Kidney (tissue), 14 donors: ENCODE measurements around the gene CRP. TPM values are rescaled to one million over a fixed set of nuclear protein-coding genes. Genes with fewer than 3 reads are reported as not detected.

Experiments
- DNase-seq, 5 donors: peaks; one replicate each; pipeline ENCODE4 v3.0.0-alpha.2; 2013 to 2020
- FAIRE-seq: peaks from 2 replicates; lab custom pipeline; 2012; peaks lifted over from hg19 to GRCh38; lab: Jason Lieb, UNC
- H3K27ac ChIP-seq, 2 donors: one replicate each; pipeline ENCODE4 v1.7.0; 2013; ENCODE audit warnings: low read depth in 2 of 2, low read length in 2 of 2, inconsistent platforms in 1 of 2
- H3K27me3 ChIP-seq: one replicate; pipeline ENCODE4 v1.7.1; 2013; ENCODE audit warnings: low read length, inconsistent platforms; ENCODE audit not compliant: control insufficient read depth, insufficient read depth
- H3K36me3 ChIP-seq, 3 donors: one replicate each; pipeline versions ENCODE4 v1.7.0 to v1.7.1; 2013; ENCODE audit warnings: low read length in 3 of 3, control low read depth in 1 of 3, inconsistent platforms in 1 of 3; ENCODE audit not compliant: insufficient read depth in 3 of 3, control insufficient read depth in 2 of 3
- H3K4me1 ChIP-seq, 3 donors: one replicate each; pipeline versions ENCODE4 v1.7.0 to v1.7.1; 2013; ENCODE audit warnings: low read length in 3 of 3, inconsistent platforms in 1 of 3, low read depth in 1 of 3; ENCODE audit not compliant: control insufficient read depth in 2 of 3, insufficient read depth in 2 of 3
- H3K4me3 ChIP-seq, 3 donors: one replicate each; pipeline versions ENCODE4 v1.7.0 to v1.8.1; 2013; ENCODE audit warnings: low read length in 3 of 3, control low read depth in 1 of 3, inconsistent platforms in 1 of 3
- H3K9ac ChIP-seq, 3 donors: one replicate each; pipeline versions ENCODE4 v1.7.0 to v1.7.1; 2013; ENCODE audit warnings: low read length in 3 of 3, control low read depth in 1 of 3, inconsistent platforms in 1 of 3
- H3K9me3 ChIP-seq, 3 donors: one replicate each; pipeline versions ENCODE4 v1.7.0 to v1.7.1; 2013; ENCODE audit warnings: low read length in 3 of 3, control low read depth in 1 of 3, inconsistent platforms in 1 of 3; ENCODE audit not compliant: control insufficient read depth in 2 of 3, insufficient read depth in 1 of 3
- intact Hi-C: fragments of 100-400 bp; cut with DNase I; formaldehyde crosslinking; loops from one replicate; pipeline ENCODE4 v1.11.1; 2022
- polyA plus RNA-seq: library from polyadenylated mRNA; stranded (reverse); fragments of 350-450 nt; fragmentation: Illumina TruSeq; extraction: RNeasy Lipid Tissue Mini Kit (QIAGEN cat#74804); gene quantifications from one replicate; pipeline ENCODE4 v1.2.3, GENCODE V29; 2014; ENCODE audit warnings: low read depth, low replicate concordance; ENCODE audit not compliant: insufficient read depth
- total RNA-seq: library from RNA; stranded (reverse); fragmentation: NEBNext Ultra II Directional; extraction: Animal tissue kit (Norgen Biotek cat#: 25700); gene quantifications from one replicate; pipeline ENCODE4 v1.2.1, GENCODE V29; 2021
- TF ChIP-seq, protein P1 (sequence below): IDR thresholded peaks from 3 replicates; pipeline ENCODE4 v1.5.1; 2012; ENCODE audit warnings: mild to moderate bottlenecking, moderate library complexity, borderline replicate concordance; ENCODE audit not compliant: insufficient read depth; ENCODE audit errors: extremely low read depth
- donor health status: control.
- donor health status: control.
- donor health status: control.
- donor health status: control.
- donor health status: control.
- donor health status: DM: yes; HTN: yes; CAD: no.
- donor health status: Normal renal cell carcinoma (clear cell type).

CRP gene
- total and polyA plus RNA-seq, 2 donors from 2014 or later, result not detected

DNA sequence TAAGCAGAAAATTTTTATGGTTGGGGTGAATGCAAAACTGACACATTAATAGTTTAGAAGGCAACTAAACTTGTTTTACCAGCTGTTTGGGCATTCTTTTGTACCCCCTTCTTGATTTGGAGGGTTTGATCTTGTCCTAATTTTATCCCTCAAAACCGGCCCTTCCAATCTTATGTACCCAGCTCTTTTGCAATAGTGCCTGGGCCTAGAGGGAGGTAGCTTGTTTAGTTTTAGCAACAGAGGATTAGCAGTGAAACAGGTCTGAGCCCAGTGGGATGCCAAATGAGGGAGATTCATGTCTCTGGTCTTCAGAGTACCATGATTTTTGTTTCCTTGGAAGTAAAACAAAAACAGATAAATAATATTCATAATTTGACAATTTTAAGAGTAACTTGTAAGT is 45.1 kb downstream of the CRP start:
- H3K4me3 ChIP-seq, result no peak overlapping the region
- TF ChIP-seq, protein P1, sequence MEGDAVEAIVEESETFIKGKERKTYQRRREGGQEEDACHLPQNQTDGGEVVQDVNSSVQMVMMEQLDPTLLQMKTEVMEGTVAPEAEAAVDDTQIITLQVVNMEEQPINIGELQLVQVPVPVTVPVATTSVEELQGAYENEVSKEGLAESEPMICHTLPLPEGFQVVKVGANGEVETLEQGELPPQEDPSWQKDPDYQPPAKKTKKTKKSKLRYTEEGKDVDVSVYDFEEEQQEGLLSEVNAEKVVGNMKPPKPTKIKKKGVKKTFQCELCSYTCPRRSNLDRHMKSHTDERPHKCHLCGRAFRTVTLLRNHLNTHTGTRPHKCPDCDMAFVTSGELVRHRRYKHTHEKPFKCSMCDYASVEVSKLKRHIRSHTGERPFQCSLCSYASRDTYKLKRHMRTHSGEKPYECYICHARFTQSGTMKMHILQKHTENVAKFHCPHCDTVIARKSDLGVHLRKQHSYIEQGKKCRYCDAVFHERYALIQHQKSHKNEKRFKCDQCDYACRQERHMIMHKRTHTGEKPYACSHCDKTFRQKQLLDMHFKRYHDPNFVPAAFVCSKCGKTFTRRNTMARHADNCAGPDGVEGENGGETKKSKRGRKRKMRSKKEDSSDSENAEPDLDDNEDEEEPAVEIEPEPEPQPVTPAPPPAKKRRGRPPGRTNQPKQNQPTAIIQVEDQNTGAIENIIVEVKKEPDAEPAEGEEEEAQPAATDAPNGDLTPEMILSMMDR, result no peak
- FAIRE-seq, result no peak
- H3K9me3 ChIP-seq, result peaks cover 0 to 6% (median 0%) of the 10 kb centered on the region in 3 donors
- no peaks in the 10 kb centered on the region for H3K27me3 ChIP-seq
- no peak overlapping the region for H3K27ac ChIP-seq
- H3K4me1 ChIP-seq, result no peaks in the 10 kb centered on the region
- DNase-seq, result no peak
- no peak overlapping the region for H3K9ac ChIP-seq
- H3K36me3 ChIP-seq, result no peaks in the 10 kb centered on the region
- intact Hi-C loops, result no loop called here

DNA sequence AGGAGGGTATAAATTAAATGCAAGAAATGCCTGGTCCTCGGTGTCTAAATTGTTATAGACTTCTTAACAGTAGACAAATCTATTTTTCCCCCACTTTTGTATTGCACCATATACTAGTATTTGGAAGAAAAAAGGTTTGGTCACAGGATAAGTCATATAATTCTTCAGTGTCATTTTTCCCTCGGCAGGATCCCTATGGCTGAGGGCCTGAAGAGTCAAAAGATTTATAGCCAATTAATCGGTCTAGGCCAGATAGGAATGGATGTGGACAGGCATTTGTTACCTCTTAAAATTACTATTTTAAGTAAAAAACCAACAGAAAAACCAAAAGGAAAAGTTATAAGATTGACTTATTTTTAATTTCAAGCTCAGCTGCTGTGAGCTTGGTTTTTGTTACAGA is 45.6 kb downstream of the CRP start:
- H3K27me3 ChIP-seq, result no peaks in the 10 kb centered on the region
- H3K4me1 ChIP-seq, result no peaks in the 10 kb centered on the region
- DNase-seq (no peak), FAIRE-seq (no peak)
- intact Hi-C loops, result no loop called here
- H3K4me3 ChIP-seq, result no peak overlapping the region
- no peak overlapping the region for H3K27ac ChIP-seq
- H3K9me3 ChIP-seq, result peaks cover 0 to 7% (median 0%) of the 10 kb centered on the region in 3 donors
- H3K9ac ChIP-seq, result no peak overlapping the region
- TF ChIP-seq, protein P1, result no peak
- H3K36me3 ChIP-seq, result no peaks in the 10 kb centered on the region

DNA sequence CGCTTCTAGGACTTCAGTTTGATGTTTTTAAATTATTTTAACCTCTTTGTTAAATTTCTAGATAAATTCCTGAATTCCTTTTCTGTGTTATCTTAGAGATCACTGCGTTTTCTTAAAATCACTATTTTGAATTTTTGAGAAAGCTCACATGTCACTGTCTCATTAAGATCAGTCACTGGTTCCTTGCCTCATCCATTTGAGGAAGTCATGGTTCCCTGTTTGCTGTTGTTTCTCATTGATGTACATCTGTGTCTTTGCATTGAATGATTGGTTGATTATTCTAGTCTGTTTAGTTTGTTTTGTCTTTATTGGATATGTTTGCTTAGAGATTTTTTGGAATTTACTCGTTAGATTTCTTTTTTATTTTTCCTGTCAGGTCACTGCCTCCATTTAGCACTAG is 50.1 kb downstream of the CRP start:
- Histone ChIP-seq H3K9ac (no peak overlapping the region), H3K27ac (no peak overlapping the region), H3K4me1 (no peaks in the 10 kb centered on the region), H3K27me3 (no peaks in the 10 kb centered on the region), H3K9me3 (peaks cover 0 to 7% (median 0%) of the 10 kb centered on the region in 3 donors), H3K4me3 (no peak overlapping the region), H3K36me3 (no peaks in the 10 kb centered on the region)
- TF ChIP-seq, protein P1, result no peak
- DNase-seq (no peak), FAIRE-seq (no peak)
- intact Hi-C loops, result no loop called here

DNA sequence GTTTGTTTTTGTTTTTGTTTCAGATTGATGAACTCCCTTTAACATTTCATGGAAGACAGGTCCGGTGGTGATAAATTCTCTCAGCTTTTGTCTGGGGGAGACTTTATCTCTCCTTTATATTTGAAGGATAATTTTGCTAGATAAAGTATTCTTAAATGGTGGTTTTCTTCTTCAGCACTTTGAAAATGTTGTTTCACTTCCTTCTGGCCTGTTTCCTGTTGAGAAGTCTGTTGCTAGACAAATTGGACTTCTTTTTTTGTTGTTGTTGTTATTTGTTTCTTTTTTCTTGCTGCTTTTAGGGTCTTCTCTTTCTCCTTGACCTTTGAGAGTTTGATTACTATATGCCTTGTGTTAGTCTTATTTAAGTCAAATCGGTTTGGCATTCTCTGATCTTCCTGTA is 50.8 kb downstream of the CRP start:
- H3K4me1 ChIP-seq, result no peaks in the 10 kb centered on the region
- FAIRE-seq (no peak), DNase-seq (no peak)
- no peaks in the 10 kb centered on the region for H3K36me3 ChIP-seq
- peaks cover 0 to 7% (median 0%) of the 10 kb centered on the region in 3 donors for H3K9me3 ChIP-seq
- H3K9ac ChIP-seq, result no peak overlapping the region
- H3K4me3 ChIP-seq, result no peak overlapping the region
- TF ChIP-seq, protein P1, result no peak
- no peak overlapping the region for H3K27ac ChIP-seq
- H3K27me3 ChIP-seq, result no peaks in the 10 kb centered on the region
- intact Hi-C loops, result no loop called here
